Ovary (tissue), 3 donors: ENCODE measurements around the gene IQSEC3.

ENCODE experiments used
- EP300 ChIP-seq: sonication (generic); formaldehyde crosslinking; IDR thresholded peaks from one replicate; pipeline ENCODE4 v1.6.1; 2017; ENCODE audit warnings: antibody characterized with exemption
- POLR2A ChIP-seq: fragments of 450-650 bp; IDR thresholded peaks from one replicate; pipeline ENCODE4 v1.6.1; 2017; ENCODE audit warnings: antibody characterized with exemption, mild to moderate bottlenecking, moderate library complexity
- TF ChIP-seq, protein P1 (sequence below), 3 donors: fragments of 450-650 bp in 2 of 3; fragments of 200-600 bp in 1 of 3; IDR thresholded peaks; one replicate each; pipeline versions ENCODE4 v1.5.1 to v1.8.0; 2016 to 2022; ENCODE audit warnings: antibody characterized with exemption in 3 of 3, mild to moderate bottlenecking in 1 of 3
- donor health status: DM: no; HTN: no; CAD: no.

GRCh38 chr12:138171-138897 is 71.8 kb downstream of the IQSEC3 start:
- TF ChIP-seq, protein P1, sequence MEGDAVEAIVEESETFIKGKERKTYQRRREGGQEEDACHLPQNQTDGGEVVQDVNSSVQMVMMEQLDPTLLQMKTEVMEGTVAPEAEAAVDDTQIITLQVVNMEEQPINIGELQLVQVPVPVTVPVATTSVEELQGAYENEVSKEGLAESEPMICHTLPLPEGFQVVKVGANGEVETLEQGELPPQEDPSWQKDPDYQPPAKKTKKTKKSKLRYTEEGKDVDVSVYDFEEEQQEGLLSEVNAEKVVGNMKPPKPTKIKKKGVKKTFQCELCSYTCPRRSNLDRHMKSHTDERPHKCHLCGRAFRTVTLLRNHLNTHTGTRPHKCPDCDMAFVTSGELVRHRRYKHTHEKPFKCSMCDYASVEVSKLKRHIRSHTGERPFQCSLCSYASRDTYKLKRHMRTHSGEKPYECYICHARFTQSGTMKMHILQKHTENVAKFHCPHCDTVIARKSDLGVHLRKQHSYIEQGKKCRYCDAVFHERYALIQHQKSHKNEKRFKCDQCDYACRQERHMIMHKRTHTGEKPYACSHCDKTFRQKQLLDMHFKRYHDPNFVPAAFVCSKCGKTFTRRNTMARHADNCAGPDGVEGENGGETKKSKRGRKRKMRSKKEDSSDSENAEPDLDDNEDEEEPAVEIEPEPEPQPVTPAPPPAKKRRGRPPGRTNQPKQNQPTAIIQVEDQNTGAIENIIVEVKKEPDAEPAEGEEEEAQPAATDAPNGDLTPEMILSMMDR (IDR thresholded peaks at IDR 0.05): no peak
- TF ChIP-seq POLR2A: no peak
- no peak for TF ChIP-seq EP300
